ENCODE data around the gene MYCBP2. TPM values are rescaled to one million over a fixed set of nuclear protein-coding genes. Genes with fewer than 3 reads are reported as not detected.

Gene MYCBP2
- polyA plus RNA-seq, 1 of the 3 experiments (the other 2 are of a cell fraction), result 18.5 TPM

DNA sequence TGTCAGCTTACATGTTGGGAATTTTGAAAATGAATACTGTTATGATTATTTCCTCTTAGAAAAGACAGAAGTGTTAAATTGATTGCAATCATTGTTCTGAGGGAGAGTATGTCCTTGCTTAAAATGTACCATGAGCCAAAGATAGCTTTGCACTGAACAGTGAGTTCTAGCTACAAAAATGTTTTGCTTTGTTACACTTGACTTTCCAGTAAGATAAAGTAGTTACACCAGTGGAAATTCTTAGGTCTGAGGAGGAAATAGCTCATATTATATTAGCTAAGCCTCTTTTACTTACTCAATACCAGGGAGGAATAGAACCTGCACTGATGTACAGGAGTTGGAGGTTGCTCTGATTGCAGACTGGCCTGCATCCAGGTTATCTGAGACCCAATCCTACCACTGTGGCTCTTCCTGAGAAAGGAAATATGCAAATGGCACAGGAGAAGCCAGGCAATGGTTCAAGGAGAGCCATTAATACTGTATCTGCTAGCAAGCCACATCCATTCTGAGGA, 246.9 kb downstream of the MYCBP2 start:
- Histone ChIP-seq H3F3A (replicated peaks; ENCODE audit: insufficient read depth) (no peaks in the 10 kb centered on the region), H3K9me3 (no peaks in the 10 kb centered on the region), H3K9ac (no peak overlapping the region), H3K4me1 (ENCODE audit: control insufficient read depth in 1 of 2, insufficient read depth in 2 of 2, low read depth in 1 of 2, low read length in 1 of 2) (no peaks in the 10 kb centered on the region; a peak in 1 of 4 replicates), H3K36me3 (replicated peaks in 1 of 2; ENCODE audit: control insufficient read depth in 1 of 2, insufficient read depth in 2 of 2, low read length in 1 of 2) (peaks cover 63 to 92% of the 10 kb centered on the region in 2 experiments), H3K27ac (ENCODE audit: low read depth in 2 of 2, low read length in 1 of 2) (no peak overlapping the region), H3K79me2 (ENCODE audit: insufficient read depth) (no peaks in the 10 kb centered on the region), H3K9me2 (no peaks in the 10 kb centered on the region), H2AFZ (ENCODE audit: low read depth) (no peak overlapping the region), H4K20me1 (ENCODE audit: insufficient read depth) (no peaks in the 10 kb centered on the region), H3K4me3 (ENCODE audit: low read depth in 2 of 2, low read length in 1 of 2) (no peak overlapping the region), H3K27me3 (ENCODE audit: insufficient read depth) (no peaks in the 10 kb centered on the region), H3K4me2 (no peak overlapping the region)
- DNase-seq, result no peak
- TF ChIP-seq FOSL2 (IDR thresholded peaks at IDR 0.05; ENCODE audit: borderline replicate concordance, low read depth) (no peak), RXRA (IDR thresholded peaks at IDR 0.05; ENCODE audit: borderline replicate concordance, low read depth) (no peak), RCOR1 (IDR thresholded peaks at IDR 0.05; ENCODE audit: low read length) (no peak), USF2 (IDR thresholded peaks at IDR 0.05; ENCODE audit: borderline replicate concordance, low read depth, low read length) (no peak), NFIC (IDR thresholded peaks at IDR 0.05; ENCODE audit: borderline replicate concordance) (no peak), RFX5 (IDR thresholded peaks at IDR 0.05; ENCODE audit: low read length) (no peak), FOXJ3 (CRISPR knock-in tag; IDR thresholded peaks at IDR 0.05) (no peak), TCF12 (IDR thresholded peaks at IDR 0.05) (no peak), POLR2AphosphoS5 (IDR thresholded peaks at IDR 0.05; ENCODE audit: low read depth, low read length) (no peak), MXI1 (IDR thresholded peaks at IDR 0.05; ENCODE audit: low read depth, low read length) (no peak), SMC3 (IDR thresholded peaks at IDR 0.05; ENCODE audit: low read depth, low read length) (no peak), IRF3 (IDR thresholded peaks at IDR 0.05; ENCODE audit: low read depth, low read length) (no peak), GATA2 (CRISPR knock-in tag; IDR thresholded peaks at IDR 0.05) (no peak), TAF1 (IDR thresholded peaks at IDR 0.05; ENCODE audit: borderline replicate concordance, low read depth, low read length) (no peak), EZH2phosphoT487 (IDR thresholded peaks at IDR 0.05; ENCODE audit: borderline replicate concordance, low read depth) (no peak)
- CTCF ChIA-PET, result interaction anchor here (1.7 kb wide), 1 partner anchor 9 kb away, joined by 5 read pairs; no protein-coding TSS in a partner anchor
- POLR2A ChIA-PET, result no interaction called here

DNA sequence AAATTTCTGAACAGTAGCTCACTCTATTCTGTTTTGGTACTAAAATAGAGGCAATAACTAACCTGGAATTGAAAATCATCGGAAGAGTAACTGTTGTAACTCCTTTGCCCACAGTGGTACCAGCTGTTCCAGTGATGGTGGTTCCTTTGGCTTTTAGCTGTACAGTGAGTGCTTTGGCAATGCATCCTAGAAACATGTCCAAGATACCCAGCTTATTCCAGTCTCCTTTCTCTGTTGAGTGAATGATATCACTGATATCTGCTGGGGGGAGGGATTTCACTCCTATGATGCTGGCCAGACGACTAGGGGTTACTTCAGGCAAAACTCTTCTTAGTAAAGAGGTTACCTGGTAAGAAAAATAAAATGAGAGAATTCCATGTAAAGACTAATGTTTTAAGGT, 259.4 kb downstream of the MYCBP2 start:
- H3K4me3 ChIP-seq (ENCODE audit: low read depth in 2 of 2, low read length in 1 of 2), result no peak overlapping the region
- H2AFZ ChIP-seq (ENCODE audit: low read depth), result no peak overlapping the region
- H3K9me2 ChIP-seq, result no peaks in the 10 kb centered on the region
- peaks cover 45 to 60% of the 10 kb centered on the region in 2 experiments for H3K36me3 ChIP-seq (replicated peaks in 1 of 2; ENCODE audit: control insufficient read depth in 1 of 2, insufficient read depth in 2 of 2, low read length in 1 of 2)
- no peaks in the 10 kb centered on the region; a peak in 1 of 4 replicates for H3K4me1 ChIP-seq (ENCODE audit: control insufficient read depth in 1 of 2, insufficient read depth in 2 of 2, low read depth in 1 of 2, low read length in 1 of 2)
- H3F3A ChIP-seq (replicated peaks; ENCODE audit: insufficient read depth), result peaks cover 4% of the 10 kb centered on the region
- H3K4me2 ChIP-seq, result no peak overlapping the region
- no peaks in the 10 kb centered on the region for H3K27me3 ChIP-seq (ENCODE audit: insufficient read depth)
- H3K9ac ChIP-seq, result no peak overlapping the region
- TF ChIP-seq FOSL2 (IDR thresholded peaks at IDR 0.05; ENCODE audit: borderline replicate concordance, low read depth) (no peak), FOXM1 (IDR thresholded peaks at IDR 0.05; ENCODE audit: low read depth) (no peak), USF2 (IDR thresholded peaks at IDR 0.05; ENCODE audit: borderline replicate concordance, low read depth, low read length) (no peak), IRF3 (IDR thresholded peaks at IDR 0.05; ENCODE audit: low read depth, low read length) (no peak), TCF12 (IDR thresholded peaks at IDR 0.05) (no peak), EP300 (IDR thresholded peaks at IDR 0.05; ENCODE audit: borderline replicate concordance in 1 of 2, low read depth in 1 of 2, low read length in 1 of 2) (no peak), NFIC (IDR thresholded peaks at IDR 0.05; ENCODE audit: borderline replicate concordance) (no peak), POLR2AphosphoS5 (IDR thresholded peaks at IDR 0.05; ENCODE audit: low read depth, low read length) (no peak), JUND (IDR thresholded peaks at IDR 0.05) (no peak), GABPA (IDR thresholded peaks at IDR 0.05; ENCODE audit: low read depth) (no peak)
- 97% methylated on average over 2 of the region's 2 CpGs for WGBS (ENCODE audit: low lambda C conversion rate)
- DNase-seq, result no peak
- POLR2A ChIA-PET, result no interaction called here
- H3K27ac ChIP-seq (ENCODE audit: low read depth in 2 of 2, low read length in 1 of 2), result no peak overlapping the region
- CTCF ChIA-PET, result interaction anchor here (0.9 to 1.2 kb wide), 2 partner anchors 21 to 23 kb away, joined by 3 read pairs; no protein-coding TSS in a partner anchor
- no peaks in the 10 kb centered on the region for H3K9me3 ChIP-seq
- no peaks in the 10 kb centered on the region for H3K79me2 ChIP-seq (ENCODE audit: insufficient read depth)
- no peaks in the 10 kb centered on the region for H4K20me1 ChIP-seq (ENCODE audit: insufficient read depth)
